Erythroblast (primary cell): ENCODE data around the gene FAM107A.

Source experiments
- GATA1 ChIP-seq: IDR thresholded peaks from 2 replicates; pipeline ENCODE4 v1.6.1; 2011; ENCODE audit warnings: low read depth, mild to moderate bottlenecking, control low read depth, low read length, moderate library complexity
- POLR2A ChIP-seq: IDR thresholded peaks from 2 replicates; pipeline ENCODE4 v1.6.1; 2011; ENCODE audit warnings: mild to moderate bottlenecking, low read length

- TF ChIP-seq POLR2A (no peak), GATA1 (no peak)
These were observed 14.6 kb upstream of the FAM107A start for GRCh38 chr3:58591517-58592510.
